SK-MEL-5 (cell line): ENCODE data around the gene ZNF487. TPM values are rescaled to one million over a fixed set of nuclear protein-coding genes. Genes with fewer than 3 reads are reported as not detected.
"Not testable (repeated sequence)": the region's sequence is repeated elsewhere in the genome, so short reads cannot be mapped to it uniquely, and the experiment has no call there.

Experiments
- DNase-seq: peaks from one replicate; pipeline ENCODE4 v3.0.0-alpha.2; 2016; ENCODE audit warnings: low read depth, low spot score
- in situ Hi-C: cut with HindIII; loops from 2 replicates; pipeline ENCODE4 v1.10.0; 2016; ENCODE audit warnings: low sequenced_read_pairs, high pct_unique_total_duplicates, low pct_unique_long_range_greater_than_20kb
- polyA plus RNA-seq, 2 experiments: library from polyadenylated mRNA; depleted of rRNA; stranded (reverse); fragments of >200 nt; gene quantifications; 2 replicates each; pipeline ENCODE4 v1.2.3, GENCODE V29; 2015
- total RNA-seq: library from RNA; depleted of rRNA; stranded (reverse); fragments of >200 nt; shearing (Covaris generic); gene quantifications from 2 replicates; pipeline ENCODE4 v1.2.3, GENCODE V29; 2014; rRNA removed

Gene ZNF487
- 1.7 and 2.9 TPM in 2 replicates for total RNA-seq
- polyA plus RNA-seq (2015; cell fraction: cytosol; rRNA removed): 0.09 and 0.38 TPM in 2 replicates
- polyA plus RNA-seq (2015; cell fraction: nucleus; rRNA removed): 0.64 and 6.1 TPM in 2 replicates

DNA sequence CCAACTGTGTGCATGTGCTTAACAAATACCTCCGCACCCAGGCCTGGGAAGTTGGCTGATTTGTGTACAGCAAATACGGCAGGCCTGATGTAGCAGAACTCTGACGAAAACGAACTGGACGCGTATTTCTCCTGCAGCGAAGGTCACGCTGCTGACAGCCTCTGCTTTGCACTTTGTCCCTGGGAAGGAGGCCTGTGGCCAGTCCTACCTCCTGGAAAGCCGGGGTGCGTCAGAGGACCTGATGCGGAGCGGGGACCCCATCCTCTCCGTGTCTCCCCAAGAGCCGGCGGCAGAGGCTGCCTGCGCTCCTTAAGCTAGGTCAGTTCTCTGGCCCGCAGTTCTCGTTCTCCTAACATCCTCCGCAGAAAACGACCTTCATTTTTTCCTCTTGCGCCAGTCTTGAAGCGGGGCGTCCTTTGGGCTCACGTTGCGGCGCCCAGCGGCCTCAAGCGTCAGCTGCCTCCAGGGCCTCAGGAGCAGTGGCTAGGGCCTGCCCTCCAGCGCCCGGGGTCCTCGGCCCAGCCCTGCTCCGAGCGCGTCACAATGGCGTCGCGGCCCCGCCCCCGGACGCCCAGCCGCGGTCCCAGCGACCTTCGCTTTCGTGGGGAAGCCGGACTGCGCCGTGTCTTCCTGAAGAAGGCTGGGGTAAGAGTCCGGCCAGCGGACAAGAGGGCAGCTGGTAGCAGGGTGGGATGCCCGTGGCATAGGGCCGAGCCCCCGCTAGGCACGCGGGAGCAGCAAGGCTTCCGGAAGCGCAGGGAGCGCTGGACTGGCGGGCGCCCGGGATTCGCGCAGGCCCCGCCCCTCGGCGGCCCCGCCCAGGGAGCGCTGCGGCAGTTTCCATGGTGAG, at the start of gene ZNF487:
TSS of gene ZNF487 (plus strand) at position 821 of the 850 bp plus-strand sequence. CDS start 38,703 bp downstream, outside the sequence.
- in situ Hi-C loops: no loop called here
- DNase-seq: peak; percentile 74

DNA sequence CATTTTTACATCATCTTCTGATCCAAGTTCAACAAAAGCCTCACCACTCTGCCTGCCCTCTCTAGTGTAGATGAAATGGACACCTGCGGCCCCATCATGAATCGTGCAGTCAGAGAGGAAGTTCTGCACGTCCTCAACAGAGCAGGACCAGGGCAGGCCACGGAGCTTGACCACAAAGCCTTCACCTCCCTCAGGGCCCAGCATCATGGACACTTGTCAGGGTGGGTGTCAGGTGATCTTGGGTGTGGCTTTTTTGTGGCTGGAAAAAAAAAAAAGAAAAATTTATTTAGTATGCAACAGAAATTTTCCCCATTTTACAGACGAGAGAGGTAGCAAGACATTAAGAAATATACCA, 49.3 kb upstream of the ZNF487 start:
- no peak for DNase-seq
- in situ Hi-C loops: no loop called here

DNA sequence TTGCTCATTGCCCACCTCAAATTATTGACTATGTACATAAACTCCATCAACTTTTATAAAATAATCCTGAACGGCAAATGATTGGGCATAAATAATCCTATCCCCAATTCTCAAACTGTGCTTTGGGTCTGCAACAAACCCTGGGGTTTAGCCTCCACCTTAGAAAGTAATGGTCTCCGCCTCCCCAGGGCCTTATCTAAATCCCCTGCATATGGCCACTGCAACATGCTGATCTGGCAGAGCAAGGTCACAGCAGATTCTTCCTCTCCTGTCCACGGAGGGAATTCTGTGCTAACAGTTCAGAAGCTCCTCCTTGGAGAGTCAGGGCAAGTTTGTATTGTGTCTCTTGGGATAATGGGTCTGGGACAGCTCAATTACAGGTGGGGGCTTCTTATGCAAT, 47.0 kb upstream of the ZNF487 start:
- in situ Hi-C loops: no loop called here
- DNase-seq: no peak

DNA sequence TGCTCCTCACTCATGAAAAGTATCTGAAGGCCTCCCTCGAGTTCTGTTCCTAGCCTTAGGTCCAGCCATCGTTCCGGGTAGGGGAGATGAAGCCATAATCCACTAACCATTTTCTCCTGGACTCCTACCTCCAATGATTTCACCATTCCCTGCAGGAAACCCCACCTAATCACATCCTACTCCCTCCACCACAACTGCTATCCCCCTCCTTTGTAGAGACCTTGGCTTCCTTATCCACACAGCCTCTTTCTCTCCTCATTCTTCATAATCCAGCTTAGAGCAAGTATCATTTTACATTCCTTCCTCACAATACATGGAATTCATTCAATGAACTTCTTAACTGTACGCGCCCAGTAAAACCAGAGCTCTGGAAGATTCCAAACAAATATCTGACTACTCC, 46.6 kb upstream of the ZNF487 start:
- in situ Hi-C loops: no loop called here
- no peak for DNase-seq

DNA sequence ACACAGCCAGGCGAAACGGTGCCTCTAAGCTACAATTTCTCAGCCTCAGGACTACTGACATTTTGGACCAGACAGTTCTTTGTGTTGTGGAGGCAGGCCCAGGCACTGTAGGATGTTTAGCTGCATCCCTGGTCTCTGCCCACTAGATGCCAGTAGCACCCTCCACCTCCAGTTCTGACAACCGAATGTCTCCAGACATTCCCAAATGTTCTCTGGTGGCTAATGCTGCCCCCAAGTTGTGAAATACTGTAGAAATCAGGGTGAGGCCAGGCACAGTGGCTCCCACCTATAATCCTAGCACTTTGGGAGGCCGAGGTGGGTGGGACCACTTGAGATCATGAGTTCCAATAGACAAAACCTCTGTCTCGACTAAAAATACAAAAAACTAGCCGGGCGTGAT, 46.2 kb upstream of the ZNF487 start:
- in situ Hi-C loops: no loop called here
- peak; percentile 72 for DNase-seq

DNA sequence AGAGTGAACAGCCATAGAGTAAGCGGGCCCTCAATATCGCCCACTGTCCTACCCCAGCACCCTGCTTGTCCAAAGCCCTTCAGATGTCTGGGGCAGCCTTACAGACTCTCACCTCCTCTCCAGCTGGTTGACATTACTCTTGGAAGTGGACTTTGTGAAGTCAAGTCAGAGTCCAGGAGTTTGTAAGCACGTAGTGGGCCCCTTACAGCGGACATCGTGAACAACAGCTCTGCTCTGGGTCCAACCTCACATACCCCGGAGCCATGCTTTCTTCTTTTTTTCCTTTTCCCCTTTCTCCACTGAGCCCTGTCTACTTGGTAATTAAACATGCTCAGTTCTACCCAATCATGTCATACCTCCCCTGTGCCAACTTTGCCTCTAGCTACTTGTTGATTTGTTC, 45.4 kb upstream of the ZNF487 start:
- in situ Hi-C loops: no loop called here

DNA sequence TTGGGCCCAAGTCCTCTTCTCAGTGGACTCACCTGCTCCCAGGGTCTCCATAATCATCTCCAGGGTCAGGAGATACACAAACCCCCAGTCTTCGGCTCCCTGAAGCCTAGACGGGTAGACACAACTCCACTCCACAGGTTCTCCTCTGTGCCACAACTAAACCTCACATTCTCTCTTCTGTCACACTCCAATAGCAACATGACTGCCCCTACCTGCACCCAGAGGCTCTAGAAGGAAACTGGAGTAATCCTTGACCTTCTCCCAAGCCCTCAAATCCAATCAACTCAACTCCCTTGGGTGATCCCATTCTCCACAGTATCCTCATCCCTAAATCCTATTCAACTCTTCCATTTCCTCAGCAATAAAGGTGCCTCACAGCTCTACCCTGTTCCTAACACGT, 44.2 kb upstream of the ZNF487 start:
- in situ Hi-C loops: no loop called here

More for the DNA sequence above, 45.4 kb upstream of the ZNF487 start:
- no peak for DNase-seq

DNA sequence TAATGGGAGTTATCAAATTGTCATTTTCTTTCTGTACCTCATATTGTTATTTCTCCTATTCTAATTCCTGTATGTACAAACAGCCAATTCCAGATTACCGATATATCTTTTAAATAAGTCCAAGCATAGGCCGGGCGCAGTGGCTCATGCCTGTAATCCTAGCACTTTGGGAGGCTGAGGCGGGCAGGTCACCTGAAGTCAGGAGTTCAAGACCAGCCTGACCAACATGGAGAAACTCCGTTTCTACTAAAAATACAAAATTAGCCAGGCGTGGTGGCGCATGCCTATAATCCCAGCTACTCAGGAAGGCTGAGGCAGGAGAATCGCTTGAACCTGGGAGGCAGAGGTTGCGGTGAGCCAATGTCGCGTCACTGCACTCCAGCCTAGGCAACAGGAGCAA, 43.7 kb upstream of the ZNF487 start:
- in situ Hi-C loops, DNase-seq: not testable (repeated sequence)

More for the DNA sequence above, 44.2 kb upstream of the ZNF487 start:
- DNase-seq: no peak

DNA sequence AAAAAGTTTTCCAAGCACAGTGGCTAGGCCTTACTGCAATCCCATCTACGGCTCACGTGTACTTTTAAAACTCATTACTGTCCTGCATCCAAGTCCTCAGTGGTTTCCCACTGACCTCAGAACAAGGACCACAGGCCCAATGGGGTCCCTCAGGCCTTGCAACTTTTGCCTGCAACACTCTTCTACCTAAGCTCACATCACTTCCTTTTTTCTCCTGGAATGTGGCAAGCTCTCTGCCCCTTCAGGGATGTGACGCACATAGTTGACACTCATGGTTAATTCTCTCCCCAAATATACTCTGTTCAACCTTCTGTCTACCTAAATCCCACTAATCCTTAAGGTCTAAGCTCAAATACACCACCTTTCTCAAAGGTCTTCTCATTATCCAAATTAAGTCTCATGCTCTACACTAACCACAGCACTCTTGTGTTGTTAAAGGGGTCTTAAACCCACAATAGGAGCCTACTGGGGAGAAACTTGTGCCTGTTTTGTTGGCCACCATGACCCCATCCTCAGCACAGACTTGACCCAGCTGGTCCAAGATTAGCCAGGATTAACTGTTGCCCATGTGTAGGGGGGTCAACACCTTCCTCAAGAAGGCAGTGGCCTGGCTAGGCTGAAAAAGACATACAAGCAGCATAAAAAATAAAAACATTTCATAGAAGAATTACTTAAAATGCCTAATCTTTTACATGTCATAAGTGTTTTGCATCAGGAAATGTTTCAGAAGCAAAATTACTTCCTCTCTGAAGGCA, 43.1 kb upstream of the ZNF487 start:
- DNase-seq: no peak
- in situ Hi-C loops: no loop called here

DNA sequence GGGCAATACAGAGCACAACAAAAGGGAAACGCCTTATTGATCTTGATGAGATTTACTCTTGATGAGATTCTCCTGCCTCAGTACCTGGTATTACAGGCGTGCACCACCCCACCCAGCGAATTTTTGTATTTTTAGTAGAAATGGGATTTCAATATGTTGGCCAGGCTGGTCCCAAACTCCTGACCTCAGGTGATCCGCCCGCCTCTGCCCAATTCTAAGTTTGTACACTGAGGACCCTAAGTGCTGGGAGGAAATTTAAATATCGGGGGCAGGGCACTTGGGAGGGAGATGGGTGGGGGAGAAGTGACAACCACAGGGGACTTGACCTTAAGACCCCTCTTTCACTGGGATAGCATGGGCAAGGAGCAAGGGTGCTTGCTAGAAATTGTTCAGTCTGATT, 42.0 kb upstream of the ZNF487 start:
- no peak for DNase-seq
- in situ Hi-C loops: no loop called here

DNA sequence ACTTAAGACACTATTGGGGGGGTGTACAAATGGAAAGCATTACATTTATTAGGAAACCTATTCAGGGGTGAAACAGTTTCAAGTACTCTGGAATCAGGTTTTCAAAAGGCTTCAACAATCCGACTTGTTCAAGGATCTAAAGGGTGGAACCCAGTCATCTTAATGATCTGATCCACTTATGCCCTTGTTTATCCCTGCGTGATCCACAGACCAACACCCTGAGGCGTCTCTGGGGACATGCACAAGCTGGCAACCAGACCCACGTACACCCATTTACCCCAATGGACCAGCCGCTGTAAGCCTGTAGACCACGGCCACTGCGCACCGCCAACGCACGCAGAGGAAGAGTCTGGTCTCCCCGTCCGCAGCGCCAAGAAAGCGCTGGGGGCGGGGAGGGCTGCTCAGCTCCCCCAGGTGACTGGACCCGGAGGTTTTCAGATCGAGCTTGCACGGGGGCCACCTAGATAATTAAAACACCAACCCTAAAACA, 41.3 kb upstream of the ZNF487 start:
- peak; percentile 21 for DNase-seq

DNA sequence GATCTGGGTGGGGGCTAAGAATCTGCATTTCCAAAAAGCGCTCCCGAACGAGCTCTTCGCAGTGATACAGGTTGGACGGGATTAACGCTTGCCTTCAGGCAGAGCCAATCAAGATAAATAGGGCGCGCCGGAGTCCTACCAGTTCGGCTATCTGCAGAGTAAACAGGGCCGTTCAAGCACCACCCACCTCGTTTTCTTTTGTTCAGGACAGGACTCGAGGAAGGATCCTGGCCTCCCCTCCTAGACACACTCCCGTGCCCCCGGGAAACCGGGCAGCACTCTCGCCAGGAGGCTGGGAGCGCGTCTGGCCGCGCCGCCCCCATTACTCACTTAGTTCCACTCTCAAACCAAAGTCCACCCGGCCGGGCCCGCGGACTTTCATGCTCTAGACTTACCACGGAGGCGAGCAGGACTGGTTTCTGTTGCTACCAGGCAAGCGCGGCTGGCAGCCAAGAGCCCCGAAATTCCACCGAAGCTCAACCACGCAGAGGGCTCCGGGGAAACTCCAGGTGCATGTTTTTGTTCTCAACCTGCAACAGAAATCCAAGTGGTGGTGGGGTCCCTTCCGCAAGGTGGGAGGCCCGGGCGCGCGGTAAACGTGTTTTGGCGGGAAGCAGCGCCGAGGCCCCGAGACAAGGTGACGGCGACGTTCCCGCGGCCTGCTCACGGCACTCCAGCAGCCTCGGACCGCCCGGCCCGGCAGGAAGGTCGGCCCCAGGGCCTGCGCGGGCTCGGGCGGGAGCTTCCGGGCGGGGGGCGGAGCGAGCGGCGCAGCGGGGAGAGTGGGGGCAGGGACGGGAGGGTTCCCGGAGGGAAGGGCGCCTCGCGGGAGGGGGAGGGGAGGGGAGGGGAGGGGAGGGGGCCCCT, 40.6 kb upstream of the ZNF487 start:
- peak; percentile 63 for DNase-seq
- in situ Hi-C loops: no loop called here

More for the DNA sequence above, 41.3 kb upstream of the ZNF487 start:
- in situ Hi-C loops: no loop called here

DNA sequence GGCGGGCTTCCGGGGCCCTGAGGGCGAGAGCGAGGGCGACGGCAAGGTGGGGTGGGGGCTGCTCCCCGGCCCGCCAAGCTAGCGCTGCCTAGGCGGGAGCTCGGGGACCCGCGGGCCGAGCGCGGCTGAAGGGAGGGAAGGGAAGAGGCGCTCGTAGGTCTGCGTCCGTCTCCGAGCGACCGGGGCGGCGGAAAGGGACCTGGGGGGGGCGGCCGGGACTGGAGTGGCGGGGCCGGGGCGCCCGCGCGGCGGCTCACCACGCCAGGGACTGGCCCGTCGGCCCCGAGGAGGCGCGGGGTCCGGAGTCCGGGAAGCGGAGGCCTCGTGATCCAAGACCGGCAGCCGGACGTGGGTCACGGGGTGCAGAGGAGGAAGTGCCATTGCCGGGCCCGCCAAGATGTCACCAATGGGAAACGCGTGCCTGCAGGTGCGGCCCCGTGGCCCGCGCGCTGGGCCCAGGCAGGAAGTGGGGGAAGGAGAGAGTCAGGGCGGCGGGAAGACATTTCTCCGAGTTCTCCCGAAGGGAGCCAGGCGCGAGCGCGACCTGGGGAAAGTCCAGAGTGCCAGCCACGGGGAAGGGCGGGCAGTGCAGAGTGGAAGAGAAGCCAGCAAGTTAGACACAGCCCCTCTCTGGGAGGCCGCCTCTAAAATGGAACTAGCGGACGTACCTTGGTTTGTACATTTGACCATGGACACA, 39.8 kb upstream of the ZNF487 start:
- in situ Hi-C loops: no loop called here
- peak; percentile 87 for DNase-seq

DNA sequence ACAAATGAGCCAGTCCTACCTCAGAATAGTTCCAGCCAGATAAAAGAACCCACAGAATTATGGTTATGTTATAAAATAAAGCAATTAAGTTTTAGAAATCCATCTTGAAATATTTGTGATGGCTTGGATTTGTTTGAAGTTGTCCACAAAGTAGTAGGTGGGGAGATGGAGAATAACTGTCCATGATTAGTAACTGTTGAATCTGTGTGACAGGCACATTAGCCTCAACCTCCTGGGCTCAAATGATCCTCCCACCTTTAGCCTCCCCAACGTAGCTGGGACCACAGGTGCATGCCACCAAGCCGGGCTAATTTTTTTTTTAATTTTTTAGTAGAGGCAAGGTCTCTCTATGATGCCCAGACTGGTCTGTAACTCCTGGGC, 38.0 kb upstream of the ZNF487 start:
- no peak for DNase-seq
- in situ Hi-C loops: no loop called here

DNA sequence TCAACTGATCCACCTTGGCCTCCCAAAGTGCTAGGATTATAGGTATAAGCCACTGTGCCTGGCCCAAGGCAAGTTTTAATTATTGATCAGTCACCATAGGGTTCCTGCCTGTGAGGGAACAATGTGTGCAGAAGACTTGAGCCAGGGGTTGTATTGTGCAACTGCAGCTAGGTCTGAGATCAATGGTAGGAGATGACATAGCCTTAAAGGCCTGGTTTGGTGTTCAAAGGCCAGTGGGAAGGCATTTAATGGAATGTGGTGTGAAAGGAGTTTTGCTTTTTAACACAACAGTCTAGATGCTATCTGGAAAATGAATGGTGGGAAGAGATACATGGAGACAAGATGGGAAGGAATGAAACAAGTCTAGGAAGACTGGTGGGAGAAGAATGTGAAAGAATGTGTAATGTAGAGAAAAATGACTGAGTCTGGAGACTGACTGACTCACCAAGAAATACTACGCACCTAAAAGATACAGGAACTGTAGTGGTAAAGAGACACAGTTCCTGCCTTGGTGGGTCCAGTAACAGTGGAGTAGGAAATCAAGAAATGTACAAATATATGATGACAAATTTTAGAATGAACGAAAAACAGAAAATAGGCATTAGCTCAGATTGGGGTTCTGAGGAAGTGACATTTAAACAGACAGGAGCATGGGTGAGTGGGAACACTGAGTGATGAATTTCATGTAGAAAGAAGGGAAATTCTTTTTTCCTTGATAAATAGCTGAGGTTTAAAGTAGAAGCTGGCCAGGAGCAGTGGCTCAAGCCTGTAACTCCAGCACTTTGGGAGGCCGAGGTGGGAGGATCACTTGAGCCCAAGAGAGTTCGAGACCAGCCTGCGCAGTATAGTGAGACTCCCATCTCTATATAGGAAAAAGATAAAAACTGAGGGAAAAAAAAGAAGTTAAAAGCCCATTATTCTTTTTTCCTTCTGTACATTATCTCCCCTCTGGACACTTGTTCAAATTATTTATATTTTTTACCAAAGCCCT, 37.3 kb upstream of the ZNF487 start:
- in situ Hi-C loops: no loop called here
- DNase-seq: no peak

DNA sequence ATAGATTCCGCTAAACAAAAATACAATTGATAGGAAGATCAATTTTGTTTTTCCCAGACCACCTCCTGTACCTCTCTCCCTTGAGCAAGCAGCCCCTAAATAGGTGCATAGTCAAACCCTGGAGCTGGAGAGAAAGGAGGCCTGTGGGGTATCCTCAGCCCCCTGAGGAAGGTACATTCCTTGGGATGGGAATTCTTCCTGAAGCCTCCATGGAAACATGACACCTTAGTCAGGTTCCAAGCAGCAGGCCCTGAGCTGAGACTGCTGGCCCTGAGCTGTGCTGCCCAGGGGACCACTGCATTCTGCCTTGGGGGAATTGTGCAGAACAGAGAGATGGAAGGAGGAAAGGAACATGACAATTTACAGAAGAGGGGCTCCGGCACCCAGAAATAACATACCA, 35.3 kb upstream of the ZNF487 start:
- in situ Hi-C loops: no loop called here
- no peak for DNase-seq
